Progenitor cell of endocrine pancreas (in vitro differentiated cells): ENCODE results near the gene SCFD2. TPM values are rescaled to one million over a fixed set of nuclear protein-coding genes. Genes with fewer than 3 reads are reported as not detected.

ENCODE experiments used
- DNase-seq: peaks from one replicate; pipeline ENCODE4 v3.0.0; 2021; ENCODE audit warnings: low spot score; ENCODE audit not compliant: unreplicated experiment
- H3K27ac Mint-ChIP-seq: 2 replicates; pipeline ENCODE4 v1.8.0; 2021; ENCODE audit warnings: mild to moderate bottlenecking, moderate library complexity, mixed read lengths
- H3K27me3 Mint-ChIP-seq: 2 replicates; pipeline ENCODE4 v1.8.0; 2021; ENCODE audit warnings: mixed read lengths
- H3K36me3 Mint-ChIP-seq: 2 replicates; pipeline ENCODE4 v1.8.0; 2022; ENCODE audit warnings: mixed read lengths; ENCODE audit not compliant: insufficient read depth
- H3K4me1 Mint-ChIP-seq: 2 replicates; pipeline ENCODE4 v1.8.0; 2021; ENCODE audit warnings: low read depth, mixed read lengths
- H3K4me3 Mint-ChIP-seq: 2 replicates; pipeline ENCODE4 v1.8.0; 2021; ENCODE audit warnings: low read depth, mild to moderate bottlenecking, moderate library complexity, mixed read lengths
- H3K9me3 Mint-ChIP-seq: 2 replicates; pipeline ENCODE4 v1.8.0; 2021; ENCODE audit warnings: low read depth, mixed read lengths
- CTCF ChIP-seq: fragments of 200-600 bp; sonication (generic); IDR thresholded peaks from one replicate; pipeline ENCODE4 v1.5.0; 2021; ENCODE audit warnings: antibody characterized with exemption, mild to moderate bottlenecking; ENCODE audit not compliant: unreplicated experiment
- total RNA-seq: library from RNA; stranded (reverse); gene quantifications from 2 replicates; pipeline ENCODE4 v1.2.1, GENCODE V29; 2021

Gene SCFD2
- total RNA-seq, 1 donor from 2014 or later: 12.5 TPM

- no peak overlapping the region for H3K4me3 Mint-ChIP-seq
- DNase-seq: no peak
- H3K27ac Mint-ChIP-seq: no peak overlapping the region
- TF ChIP-seq CTCF: no peak
- no peaks in the 10 kb centered on the region for H3K36me3 Mint-ChIP-seq
- H3K9me3 Mint-ChIP-seq: no peaks in the 10 kb centered on the region
- H3K4me1 Mint-ChIP-seq: peaks cover 22% of the 10 kb centered on the region
- no peaks in the 10 kb centered on the region for H3K27me3 Mint-ChIP-seq
Measured at GRCh38 chr4:52959541-52959940, 406.3 kb downstream of the SCFD2 start.

DNA sequence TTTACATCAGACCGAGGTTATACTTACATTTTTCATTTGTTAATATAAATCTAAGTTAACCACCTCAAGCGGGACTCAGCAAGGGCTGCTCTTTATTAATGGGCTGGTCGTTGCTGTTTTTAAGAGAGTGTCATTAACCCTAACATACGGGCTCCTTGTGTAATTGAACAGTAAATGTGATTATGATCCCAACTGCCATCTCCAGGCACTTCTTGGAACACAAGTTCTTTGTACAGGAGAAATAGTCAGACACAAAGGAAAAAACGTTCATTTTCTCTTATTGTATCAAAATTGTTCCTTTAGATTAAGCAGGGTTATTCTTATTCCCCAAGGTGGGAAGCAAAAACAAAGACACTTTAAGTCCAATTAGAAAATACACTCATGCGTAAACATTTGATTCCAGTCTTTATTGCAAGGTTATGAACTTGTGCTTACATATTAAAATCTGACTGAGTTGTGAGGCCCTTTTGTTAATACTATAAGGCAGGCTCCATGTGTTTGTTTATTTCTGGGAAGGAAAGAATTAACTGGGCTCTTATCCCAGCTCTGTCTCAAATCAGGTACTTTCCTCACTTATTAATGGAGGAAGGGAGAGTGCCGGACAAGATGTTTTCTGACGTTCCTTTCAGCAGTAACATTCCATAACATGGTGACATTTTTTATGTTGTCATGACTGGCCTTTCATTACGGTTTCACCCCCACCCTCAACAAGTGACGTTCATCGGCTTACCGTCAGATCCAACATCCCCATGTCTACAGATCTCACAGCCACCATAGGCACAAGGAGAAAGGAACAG lies 407.8 kb downstream of the SCFD2 start:
- no peak for TF ChIP-seq CTCF
- peak overlapping the region; percentile 8 for H3K27ac Mint-ChIP-seq
- peaks cover 22% of the 10 kb centered on the region for H3K4me1 Mint-ChIP-seq
- DNase-seq: no peak
- H3K36me3 Mint-ChIP-seq: no peaks in the 10 kb centered on the region
- no peaks in the 10 kb centered on the region for H3K9me3 Mint-ChIP-seq
- no peaks in the 10 kb centered on the region for H3K27me3 Mint-ChIP-seq
- H3K4me3 Mint-ChIP-seq: no peak overlapping the region

DNA sequence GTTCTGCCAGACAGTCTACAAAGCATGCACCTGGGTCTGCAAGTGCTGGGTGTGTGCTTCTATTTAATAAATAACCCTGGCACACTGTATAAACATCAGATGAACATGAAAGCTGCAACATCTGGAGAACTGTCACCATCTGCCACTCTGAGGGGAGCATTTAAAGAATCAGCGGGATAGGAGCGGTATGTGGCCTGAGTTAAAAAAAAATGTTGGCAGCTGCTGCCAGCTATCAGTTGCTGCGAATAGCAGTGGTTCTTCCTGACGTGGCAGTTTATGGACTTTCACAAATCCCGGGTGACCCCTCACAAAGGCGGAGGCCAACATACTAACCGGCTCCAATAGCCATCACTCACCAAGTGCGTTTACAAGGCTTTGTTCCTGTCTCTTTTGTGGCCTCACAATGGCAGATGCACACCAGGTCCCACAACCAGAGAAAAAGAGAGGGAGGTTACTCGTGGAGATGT lies 408.6 kb downstream of the SCFD2 start:
- no peak overlapping the region for H3K4me3 Mint-ChIP-seq
- no peaks in the 10 kb centered on the region for H3K9me3 Mint-ChIP-seq
- no peaks in the 10 kb centered on the region for H3K36me3 Mint-ChIP-seq
- peak overlapping the region; percentile 66 for H3K27ac Mint-ChIP-seq
- H3K27me3 Mint-ChIP-seq: no peaks in the 10 kb centered on the region
- DNase-seq: no peak
- H3K4me1 Mint-ChIP-seq: peaks cover 22% of the 10 kb centered on the region
- no peak for TF ChIP-seq CTCF

- Mint-ChIP-seq H3K27ac (peak overlapping the region; percentile 25), H3K4me3 (no peak overlapping the region), H3K36me3 (no peaks in the 10 kb centered on the region), H3K9me3 (no peaks in the 10 kb centered on the region), H3K27me3 (no peaks in the 10 kb centered on the region), H3K4me1 (peaks cover 22% of the 10 kb centered on the region)
- no peak for TF ChIP-seq CTCF
- no peak for DNase-seq
Measured at GRCh38 chr4:52956691-52957090, 409.2 kb downstream of the SCFD2 start.

GRCh38 chr4:52954560-52955170 lies 411.2 kb downstream of the SCFD2 start:
- no peak for DNase-seq
- peak overlapping the region; percentile 80 for H3K27ac Mint-ChIP-seq
- H3K4me1 Mint-ChIP-seq: peaks cover 26% of the 10 kb centered on the region
- H3K27me3 Mint-ChIP-seq: no peaks in the 10 kb centered on the region
- no peak overlapping the region for H3K4me3 Mint-ChIP-seq
- H3K36me3 Mint-ChIP-seq: no peaks in the 10 kb centered on the region
- no peak for TF ChIP-seq CTCF
- H3K9me3 Mint-ChIP-seq: peaks cover 3% of the 10 kb centered on the region
